GM21737 (cell line): ENCODE measurements around the gene FAM199X.
A peak's percentile ranks its signal among the peaks of the same experiment; 100 is the strongest.

ENCODE experiments used
- ATAC-seq: cut with Tn5 transposase; IDR thresholded peaks from one replicate; pipeline ENCODE4 v1.9.1; 2021; ENCODE audit warnings: mild to moderate bottlenecking, moderate library complexity; ENCODE audit not compliant: unreplicated experiment

Gene FAM199X

GRCh38 chrX:104165894-104166734 is at the start of gene FAM199X:
TSS of gene FAM199X (plus strand) at chrX:104166453. CDS start at chrX:104166786, 333 bp downstream.
- ATAC-seq, result peak; percentile 96

GRCh38 chrX:104117759-104118158 is 48.5 kb upstream of the FAM199X start:
- no peak for ATAC-seq

GRCh38 chrX:104118765-104119164 is 47.5 kb upstream of the FAM199X start:
- no peak for ATAC-seq

- no peak for ATAC-seq
These were observed 43.4 kb upstream of the FAM199X start for GRCh38 chrX:104122829-104123228.

GRCh38 chrX:104126856-104127255 is 39.4 kb upstream of the FAM199X start:
- ATAC-seq, result no peak

GRCh38 chrX:104130808-104131207 is 35.4 kb upstream of the FAM199X start:
- ATAC-seq, result no peak

- ATAC-seq, result no peak
These were observed 31.5 kb upstream of the FAM199X start for GRCh38 chrX:104134583-104135261.

GRCh38 chrX:104135677-104136076 is 30.6 kb upstream of the FAM199X start:
- ATAC-seq, result no peak

- ATAC-seq, result peak; percentile 78
These were observed 29.8 kb upstream of the FAM199X start for GRCh38 chrX:104136241-104137019.

GRCh38 chrX:104137496-104137895 is 28.8 kb upstream of the FAM199X start:
- no peak for ATAC-seq

- ATAC-seq, result no peak
These were observed 25.0 kb upstream of the FAM199X start for GRCh38 chrX:104141087-104141760.

GRCh38 chrX:104151037-104151436 is 15.2 kb upstream of the FAM199X start:
- ATAC-seq, result no peak

GRCh38 chrX:104156630-104157529 is 9.4 kb upstream of the FAM199X start, which contains the start of gene SLC25A53:
TSS of gene SLC25A53 (minus strand) at chrX:104157009. CDS start at chrX:104105257, 51,752 bp downstream.
- peak; percentile 93 for ATAC-seq

- no peak for ATAC-seq
These were observed 633 bp downstream of the FAM199X start for GRCh38 chrX:104166735-104167436.

GRCh38 chrX:104168127-104168526 is 1.9 kb downstream of the FAM199X start:
- ATAC-seq, result no peak

GRCh38 chrX:104172121-104172520 is 5.9 kb downstream of the FAM199X start:
- no peak for ATAC-seq

- no peak for ATAC-seq
These were observed 6.5 kb downstream of the FAM199X start for GRCh38 chrX:104172788-104173187.

- no peak for ATAC-seq
These were observed 7.6 kb downstream of the FAM199X start for GRCh38 chrX:104173841-104174240.

- no peak for ATAC-seq
These were observed 17.4 kb downstream of the FAM199X start for GRCh38 chrX:104183685-104184084.
